ENCODE data around the gene RBMS3.

DNA sequence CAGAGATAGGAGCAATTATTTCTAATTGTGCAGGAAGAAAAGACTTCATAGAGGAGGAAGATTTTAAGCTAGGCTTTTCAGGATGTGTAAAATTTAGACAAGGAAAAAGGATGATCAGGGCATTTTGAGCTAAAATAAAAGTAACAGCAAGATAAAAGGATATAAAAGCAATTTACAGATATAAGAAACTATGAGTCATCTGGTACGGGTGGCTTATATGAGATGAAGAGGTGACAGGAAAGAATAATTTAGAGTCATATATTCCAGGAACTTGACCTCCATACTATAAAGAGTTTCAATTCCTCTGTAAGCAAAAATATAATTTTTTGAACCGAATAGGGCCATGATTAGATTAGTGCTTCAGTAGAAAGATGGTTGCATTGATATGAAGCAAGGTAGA lies 273.7 kb downstream of the RBMS3 start:
- TF ChIP-seq POLR2A (IDR thresholded peaks at IDR 0.05) = no peak
- TF ChIP-seq, protein P1, sequence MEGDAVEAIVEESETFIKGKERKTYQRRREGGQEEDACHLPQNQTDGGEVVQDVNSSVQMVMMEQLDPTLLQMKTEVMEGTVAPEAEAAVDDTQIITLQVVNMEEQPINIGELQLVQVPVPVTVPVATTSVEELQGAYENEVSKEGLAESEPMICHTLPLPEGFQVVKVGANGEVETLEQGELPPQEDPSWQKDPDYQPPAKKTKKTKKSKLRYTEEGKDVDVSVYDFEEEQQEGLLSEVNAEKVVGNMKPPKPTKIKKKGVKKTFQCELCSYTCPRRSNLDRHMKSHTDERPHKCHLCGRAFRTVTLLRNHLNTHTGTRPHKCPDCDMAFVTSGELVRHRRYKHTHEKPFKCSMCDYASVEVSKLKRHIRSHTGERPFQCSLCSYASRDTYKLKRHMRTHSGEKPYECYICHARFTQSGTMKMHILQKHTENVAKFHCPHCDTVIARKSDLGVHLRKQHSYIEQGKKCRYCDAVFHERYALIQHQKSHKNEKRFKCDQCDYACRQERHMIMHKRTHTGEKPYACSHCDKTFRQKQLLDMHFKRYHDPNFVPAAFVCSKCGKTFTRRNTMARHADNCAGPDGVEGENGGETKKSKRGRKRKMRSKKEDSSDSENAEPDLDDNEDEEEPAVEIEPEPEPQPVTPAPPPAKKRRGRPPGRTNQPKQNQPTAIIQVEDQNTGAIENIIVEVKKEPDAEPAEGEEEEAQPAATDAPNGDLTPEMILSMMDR (IDR thresholded peaks at IDR 0.05) = no peak
